ENCODE results near the gene ATIC. TPM values are rescaled to one million over a fixed set of nuclear protein-coding genes. Genes with fewer than 3 reads are reported as not detected.
A peak's percentile ranks its signal among the peaks of the same experiment; 100 is the strongest.

The ATIC gene
- total RNA-seq, 1 donor from 2014 or later, result 81.6 TPM

DNA sequence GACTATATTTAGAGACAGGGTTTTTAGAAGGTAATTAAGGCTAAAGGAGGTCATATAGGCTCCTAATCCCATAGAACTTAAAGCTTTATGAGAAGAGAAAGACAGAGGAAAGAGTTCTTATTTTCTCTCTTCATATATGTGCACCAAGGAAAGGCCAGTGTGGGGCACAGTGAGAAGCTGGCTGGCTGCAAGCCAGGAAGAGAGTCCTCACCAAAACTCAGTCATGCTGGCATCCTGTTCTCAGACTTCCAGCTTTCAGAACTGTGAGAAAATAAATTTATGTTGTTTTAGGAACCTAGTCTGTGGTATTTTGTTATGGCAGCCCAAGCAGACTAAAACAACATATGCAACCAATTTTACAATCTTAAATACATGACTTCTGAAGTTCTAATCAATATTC, 31.5 kb upstream of the ATIC start:
- H3K27me3 ChIP-seq (ENCODE audit: control insufficient read depth, insufficient read depth, low read length), result no peaks in the 10 kb centered on the region
- TF ChIP-seq, protein P1, sequence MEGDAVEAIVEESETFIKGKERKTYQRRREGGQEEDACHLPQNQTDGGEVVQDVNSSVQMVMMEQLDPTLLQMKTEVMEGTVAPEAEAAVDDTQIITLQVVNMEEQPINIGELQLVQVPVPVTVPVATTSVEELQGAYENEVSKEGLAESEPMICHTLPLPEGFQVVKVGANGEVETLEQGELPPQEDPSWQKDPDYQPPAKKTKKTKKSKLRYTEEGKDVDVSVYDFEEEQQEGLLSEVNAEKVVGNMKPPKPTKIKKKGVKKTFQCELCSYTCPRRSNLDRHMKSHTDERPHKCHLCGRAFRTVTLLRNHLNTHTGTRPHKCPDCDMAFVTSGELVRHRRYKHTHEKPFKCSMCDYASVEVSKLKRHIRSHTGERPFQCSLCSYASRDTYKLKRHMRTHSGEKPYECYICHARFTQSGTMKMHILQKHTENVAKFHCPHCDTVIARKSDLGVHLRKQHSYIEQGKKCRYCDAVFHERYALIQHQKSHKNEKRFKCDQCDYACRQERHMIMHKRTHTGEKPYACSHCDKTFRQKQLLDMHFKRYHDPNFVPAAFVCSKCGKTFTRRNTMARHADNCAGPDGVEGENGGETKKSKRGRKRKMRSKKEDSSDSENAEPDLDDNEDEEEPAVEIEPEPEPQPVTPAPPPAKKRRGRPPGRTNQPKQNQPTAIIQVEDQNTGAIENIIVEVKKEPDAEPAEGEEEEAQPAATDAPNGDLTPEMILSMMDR (IDR thresholded peaks at IDR 0.05; ENCODE audit: insufficient read depth, low read length, poor library complexity, severe bottlenecking), result no peak
- no peaks in the 10 kb centered on the region for H3K36me3 ChIP-seq (ENCODE audit: control insufficient read depth, insufficient read depth, low read length)
- peak; percentile 4 for DNase-seq (ENCODE audit: low read depth)
- no peak overlapping the region for H3K4me3 ChIP-seq (ENCODE audit: low read depth, low read length)

DNA sequence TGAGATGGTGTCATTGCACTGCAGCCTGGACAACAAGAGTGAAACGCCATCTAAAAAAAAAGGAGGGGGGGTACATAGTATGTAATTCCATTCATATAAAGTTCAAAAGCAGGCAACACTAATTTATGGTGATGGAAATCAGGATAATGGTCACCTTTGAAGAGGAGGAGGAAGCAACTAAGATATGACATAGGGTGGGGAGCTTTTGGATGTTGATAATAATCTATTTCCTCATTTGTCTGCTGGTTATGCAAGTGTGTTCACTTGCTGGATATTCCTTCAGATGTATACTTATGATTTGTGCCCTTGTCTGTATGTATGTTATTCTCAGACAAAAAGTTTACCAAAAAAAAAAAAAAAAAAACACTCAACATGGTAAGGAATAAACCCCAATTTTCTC, 28.6 kb upstream of the ATIC start:
- DNase-seq (ENCODE audit: low read depth), result no peak
- TF ChIP-seq, protein P1 (IDR thresholded peaks at IDR 0.05; ENCODE audit: insufficient read depth, low read length, poor library complexity, severe bottlenecking), result no peak
- Histone ChIP-seq H3K4me3 (ENCODE audit: low read depth, low read length) (no peak overlapping the region), H3K36me3 (ENCODE audit: control insufficient read depth, insufficient read depth, low read length) (no peaks in the 10 kb centered on the region), H3K27me3 (ENCODE audit: control insufficient read depth, insufficient read depth, low read length) (no peaks in the 10 kb centered on the region)

DNA sequence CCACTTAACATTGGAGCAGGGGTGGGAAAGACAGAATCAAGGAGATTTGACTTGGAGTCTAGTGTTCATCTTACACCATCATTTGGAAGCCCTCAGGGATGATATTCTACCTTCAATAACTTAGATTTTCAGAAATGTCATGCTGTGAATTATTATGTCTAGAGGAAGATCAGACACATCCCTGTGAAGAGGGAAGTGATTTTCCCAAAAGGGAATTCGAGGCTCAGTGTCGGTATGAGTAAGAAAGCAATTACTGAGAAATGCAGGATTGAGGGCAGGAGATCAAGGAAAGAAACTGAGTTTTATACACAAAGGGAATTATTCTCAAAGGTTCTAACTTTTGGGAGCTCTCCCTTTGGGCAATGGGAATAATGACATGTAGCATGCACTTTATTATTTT, 25.6 kb upstream of the ATIC start:
- no peak for DNase-seq (ENCODE audit: low read depth)
- no peaks in the 10 kb centered on the region for H3K36me3 ChIP-seq (ENCODE audit: control insufficient read depth, insufficient read depth, low read length)
- H3K4me3 ChIP-seq (ENCODE audit: low read depth, low read length), result no peak overlapping the region
- TF ChIP-seq, protein P1 (IDR thresholded peaks at IDR 0.05; ENCODE audit: insufficient read depth, low read length, poor library complexity, severe bottlenecking), result no peak
- H3K27me3 ChIP-seq (ENCODE audit: control insufficient read depth, insufficient read depth, low read length), result no peaks in the 10 kb centered on the region

DNA sequence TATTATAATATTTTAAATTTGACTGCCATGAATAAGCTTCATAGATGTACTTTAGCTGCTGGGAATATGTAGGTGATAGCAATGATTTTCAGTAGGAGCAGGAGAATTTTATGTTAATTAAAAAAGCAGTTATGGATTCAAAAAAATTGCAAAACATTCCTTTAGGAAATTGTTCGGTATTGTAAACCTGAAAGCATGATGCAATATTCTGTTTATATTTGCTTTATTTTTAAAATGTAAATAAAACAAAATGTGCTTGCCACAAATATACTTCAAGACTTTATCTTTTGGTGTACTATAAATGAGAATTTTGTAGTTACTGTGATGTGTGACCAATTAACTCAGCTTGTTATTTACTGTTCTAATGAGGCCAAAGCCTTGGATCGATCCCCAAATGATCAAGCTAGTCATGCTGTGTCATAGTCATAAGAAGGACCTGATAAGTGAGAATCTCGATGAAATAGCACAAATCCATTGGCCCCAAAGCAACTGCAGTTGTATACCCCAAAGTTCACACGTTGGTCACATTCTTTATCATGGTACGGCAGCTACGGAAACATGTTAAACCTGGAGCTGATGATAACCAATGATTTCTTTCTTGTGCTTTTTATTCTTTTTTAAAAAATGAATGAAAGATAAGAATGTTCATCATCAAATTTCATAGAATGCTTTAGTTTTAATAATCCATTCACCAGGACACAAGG, 23.6 kb upstream of the ATIC start:
- Histone ChIP-seq H3K36me3 (ENCODE audit: control insufficient read depth, insufficient read depth, low read length) (no peaks in the 10 kb centered on the region), H3K4me3 (ENCODE audit: low read depth, low read length) (no peak overlapping the region), H3K27me3 (ENCODE audit: control insufficient read depth, insufficient read depth, low read length) (no peaks in the 10 kb centered on the region)
- TF ChIP-seq, protein P1 (IDR thresholded peaks at IDR 0.05; ENCODE audit: insufficient read depth, low read length, poor library complexity, severe bottlenecking), result no peak
- no peak for DNase-seq (ENCODE audit: low read depth)

DNA sequence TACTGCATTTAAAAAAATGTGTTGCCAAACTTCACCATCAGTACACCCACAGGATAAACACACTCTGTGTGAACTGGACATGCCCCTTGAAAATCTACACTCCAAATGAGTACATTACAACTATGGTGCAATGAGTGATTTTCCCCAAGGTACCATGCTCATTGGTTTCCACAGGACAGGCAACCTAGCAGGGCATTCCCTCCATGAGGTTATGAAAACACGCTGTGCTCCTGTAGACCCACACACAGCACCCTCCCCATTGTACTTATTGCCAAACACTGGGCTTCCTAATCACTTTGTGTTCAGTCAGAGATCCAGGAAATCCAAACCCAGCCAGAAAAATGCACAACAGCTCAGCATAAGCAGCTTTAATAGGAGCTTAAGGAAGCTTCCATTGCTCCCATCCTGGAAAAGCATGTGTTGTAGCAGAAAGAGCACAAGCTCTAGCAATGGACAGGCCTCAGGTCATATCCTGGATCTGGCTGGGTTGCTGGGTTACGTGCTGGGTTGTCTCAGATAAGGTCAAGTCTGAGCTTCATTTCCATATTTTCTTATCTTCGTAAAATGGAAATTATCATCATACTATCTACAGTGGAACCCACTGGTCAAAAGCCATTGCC, 20.8 kb upstream of the ATIC start:
- H3K36me3 ChIP-seq (ENCODE audit: control insufficient read depth, insufficient read depth, low read length), result no peaks in the 10 kb centered on the region
- H3K27me3 ChIP-seq (ENCODE audit: control insufficient read depth, insufficient read depth, low read length), result no peaks in the 10 kb centered on the region
- H3K4me3 ChIP-seq (ENCODE audit: low read depth, low read length), result no peak overlapping the region
- DNase-seq (ENCODE audit: low read depth), result no peak
- TF ChIP-seq, protein P1 (IDR thresholded peaks at IDR 0.05; ENCODE audit: insufficient read depth, low read length, poor library complexity, severe bottlenecking), result no peak

Measured in kidney epithelial cell (primary cell).